D721Med (cell line): ENCODE results near the gene EXOG.
"Not testable (repeated sequence)": the region's sequence is repeated elsewhere in the genome, so short reads cannot be mapped to it uniquely, and the experiment has no call there.

ENCODE experiments used
- DNase-seq: peaks from one replicate; pipeline ENCODE4 v3.0.0; 2011; ENCODE audit warnings: low spot score; ENCODE audit not compliant: insufficient read length
- FAIRE-seq: peaks from 2 replicates; lab custom pipeline; 2011; peaks lifted over from hg19 to GRCh38; lab: Jason Lieb, UNC
- TF ChIP-seq, protein P1 (sequence below): IDR thresholded peaks from 2 replicates; pipeline ENCODE4 v1.5.1; 2012; ENCODE audit warnings: mild to moderate bottlenecking, control low read depth; ENCODE audit not compliant: insufficient read depth; ENCODE audit errors: missing control alignments

The EXOG gene

DNA sequence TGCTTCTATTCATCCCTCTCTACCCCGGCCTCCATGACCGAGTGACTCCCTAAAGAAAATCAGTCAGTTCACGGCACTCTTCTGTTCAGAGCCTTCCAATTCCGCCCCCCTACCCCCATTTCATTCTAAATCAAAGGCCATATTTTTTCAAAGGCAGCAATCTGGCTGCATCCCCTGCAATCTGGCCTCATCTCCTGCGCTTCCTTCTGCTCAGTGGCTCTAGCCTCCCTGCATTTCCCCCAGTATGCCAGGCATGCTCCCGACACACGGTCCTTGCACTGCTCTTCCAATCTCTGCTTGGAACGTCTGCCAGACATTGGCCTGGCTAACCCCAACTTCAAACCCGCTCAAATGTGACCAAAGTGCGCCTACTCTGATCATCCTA is 67.7 kb downstream of the EXOG start:
- TF ChIP-seq, protein P1, sequence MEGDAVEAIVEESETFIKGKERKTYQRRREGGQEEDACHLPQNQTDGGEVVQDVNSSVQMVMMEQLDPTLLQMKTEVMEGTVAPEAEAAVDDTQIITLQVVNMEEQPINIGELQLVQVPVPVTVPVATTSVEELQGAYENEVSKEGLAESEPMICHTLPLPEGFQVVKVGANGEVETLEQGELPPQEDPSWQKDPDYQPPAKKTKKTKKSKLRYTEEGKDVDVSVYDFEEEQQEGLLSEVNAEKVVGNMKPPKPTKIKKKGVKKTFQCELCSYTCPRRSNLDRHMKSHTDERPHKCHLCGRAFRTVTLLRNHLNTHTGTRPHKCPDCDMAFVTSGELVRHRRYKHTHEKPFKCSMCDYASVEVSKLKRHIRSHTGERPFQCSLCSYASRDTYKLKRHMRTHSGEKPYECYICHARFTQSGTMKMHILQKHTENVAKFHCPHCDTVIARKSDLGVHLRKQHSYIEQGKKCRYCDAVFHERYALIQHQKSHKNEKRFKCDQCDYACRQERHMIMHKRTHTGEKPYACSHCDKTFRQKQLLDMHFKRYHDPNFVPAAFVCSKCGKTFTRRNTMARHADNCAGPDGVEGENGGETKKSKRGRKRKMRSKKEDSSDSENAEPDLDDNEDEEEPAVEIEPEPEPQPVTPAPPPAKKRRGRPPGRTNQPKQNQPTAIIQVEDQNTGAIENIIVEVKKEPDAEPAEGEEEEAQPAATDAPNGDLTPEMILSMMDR, result no peak
- no peak for FAIRE-seq
- DNase-seq, result no peak

- TF ChIP-seq, protein P1, result no peak
- FAIRE-seq (no peak), DNase-seq (no peak)
Observed at GRCh38 chr3:38564631-38565338, 68.6 kb downstream of the EXOG start.

- DNase-seq (no peak), FAIRE-seq (no peak)
- TF ChIP-seq, protein P1, result no peak
Observed at GRCh38 chr3:38565339-38566214, 69.4 kb downstream of the EXOG start.

DNA sequence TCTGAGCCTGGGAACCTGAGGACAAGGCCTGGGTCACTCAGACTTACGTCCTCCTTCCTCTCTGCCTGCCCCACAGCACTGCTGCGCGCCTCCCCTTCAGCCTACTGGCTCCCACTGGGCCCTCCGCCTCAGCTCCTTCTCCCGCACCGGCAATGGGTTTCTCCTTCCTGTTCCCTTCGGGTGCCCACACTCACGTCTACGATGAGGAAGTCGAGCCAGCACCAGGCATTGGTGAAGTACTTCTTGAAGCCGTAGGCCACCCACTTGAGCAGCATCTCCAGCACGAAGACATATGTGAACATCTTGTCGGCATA is 70.0 kb downstream of the EXOG start:
- FAIRE-seq (no peak), DNase-seq (no peak)
- TF ChIP-seq, protein P1, result no peak

DNA sequence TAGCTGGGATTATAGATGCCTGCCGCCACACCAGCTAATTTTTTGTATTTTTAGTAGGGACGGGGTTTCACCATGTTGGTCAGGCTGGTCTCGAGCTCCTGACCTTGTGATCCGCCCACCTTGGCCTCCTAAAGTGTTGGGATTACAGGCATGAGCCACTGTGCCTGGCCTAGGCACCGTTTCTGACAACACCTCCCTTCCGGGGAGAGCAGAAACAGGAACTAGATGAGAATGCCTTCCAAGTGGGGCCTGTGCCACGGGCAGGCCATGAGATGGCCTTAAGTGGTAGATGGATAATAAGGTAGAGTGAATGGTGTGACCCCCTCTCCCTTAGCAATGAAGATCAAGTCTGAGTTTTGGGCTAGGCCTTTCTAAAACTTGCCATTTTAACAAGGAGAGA is 70.7 kb downstream of the EXOG start:
- FAIRE-seq, DNase-seq: not testable (repeated sequence)

GRCh38 chr3:38567498-38567897 is 71.4 kb downstream of the EXOG start:
- FAIRE-seq, result no peak
- TF ChIP-seq, protein P1, result no peak
- DNase-seq, result no peak

DNA sequence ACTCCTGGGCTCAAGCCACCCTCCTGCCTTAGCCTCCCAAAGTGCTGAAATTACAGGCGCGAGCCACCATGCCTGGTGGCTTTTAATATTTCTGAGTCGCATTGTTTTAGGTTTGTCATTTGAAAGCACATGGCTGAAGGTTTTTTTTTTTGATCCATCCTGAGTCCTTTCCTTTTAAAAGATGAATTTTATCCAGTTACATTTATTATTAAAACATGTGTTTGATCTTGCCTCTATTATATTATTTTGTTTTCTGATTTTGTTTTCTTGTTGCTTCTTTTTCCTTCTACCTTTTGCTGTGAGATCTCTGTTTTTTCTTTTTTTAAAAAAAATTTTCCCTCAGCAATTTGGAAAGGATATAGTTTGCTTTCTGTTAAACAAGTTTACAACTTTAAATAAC is 77.0 kb downstream of the EXOG start:
- no peak for FAIRE-seq
- TF ChIP-seq, protein P1, result no peak
- DNase-seq, result no peak
